ENCODE results near the gene PTPRN2.

The PTPRN2 gene

GRCh38 chr7:158609313-158609974, 21.8 kb upstream of the PTPRN2 start:
- no peak for DNase-seq (ENCODE audit: extremely low read depth, low read depth)
- TF ChIP-seq, protein P1, sequence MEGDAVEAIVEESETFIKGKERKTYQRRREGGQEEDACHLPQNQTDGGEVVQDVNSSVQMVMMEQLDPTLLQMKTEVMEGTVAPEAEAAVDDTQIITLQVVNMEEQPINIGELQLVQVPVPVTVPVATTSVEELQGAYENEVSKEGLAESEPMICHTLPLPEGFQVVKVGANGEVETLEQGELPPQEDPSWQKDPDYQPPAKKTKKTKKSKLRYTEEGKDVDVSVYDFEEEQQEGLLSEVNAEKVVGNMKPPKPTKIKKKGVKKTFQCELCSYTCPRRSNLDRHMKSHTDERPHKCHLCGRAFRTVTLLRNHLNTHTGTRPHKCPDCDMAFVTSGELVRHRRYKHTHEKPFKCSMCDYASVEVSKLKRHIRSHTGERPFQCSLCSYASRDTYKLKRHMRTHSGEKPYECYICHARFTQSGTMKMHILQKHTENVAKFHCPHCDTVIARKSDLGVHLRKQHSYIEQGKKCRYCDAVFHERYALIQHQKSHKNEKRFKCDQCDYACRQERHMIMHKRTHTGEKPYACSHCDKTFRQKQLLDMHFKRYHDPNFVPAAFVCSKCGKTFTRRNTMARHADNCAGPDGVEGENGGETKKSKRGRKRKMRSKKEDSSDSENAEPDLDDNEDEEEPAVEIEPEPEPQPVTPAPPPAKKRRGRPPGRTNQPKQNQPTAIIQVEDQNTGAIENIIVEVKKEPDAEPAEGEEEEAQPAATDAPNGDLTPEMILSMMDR (IDR thresholded peaks at IDR 0.05; ENCODE audit: low read depth, low read length), result no peak

GRCh38 chr7:158607563-158607962, 19.9 kb upstream of the PTPRN2 start:
- no peak for DNase-seq (ENCODE audit: extremely low read depth, low read depth)
- TF ChIP-seq, protein P1 (IDR thresholded peaks at IDR 0.05; ENCODE audit: low read depth, low read length), result no peak

DNA sequence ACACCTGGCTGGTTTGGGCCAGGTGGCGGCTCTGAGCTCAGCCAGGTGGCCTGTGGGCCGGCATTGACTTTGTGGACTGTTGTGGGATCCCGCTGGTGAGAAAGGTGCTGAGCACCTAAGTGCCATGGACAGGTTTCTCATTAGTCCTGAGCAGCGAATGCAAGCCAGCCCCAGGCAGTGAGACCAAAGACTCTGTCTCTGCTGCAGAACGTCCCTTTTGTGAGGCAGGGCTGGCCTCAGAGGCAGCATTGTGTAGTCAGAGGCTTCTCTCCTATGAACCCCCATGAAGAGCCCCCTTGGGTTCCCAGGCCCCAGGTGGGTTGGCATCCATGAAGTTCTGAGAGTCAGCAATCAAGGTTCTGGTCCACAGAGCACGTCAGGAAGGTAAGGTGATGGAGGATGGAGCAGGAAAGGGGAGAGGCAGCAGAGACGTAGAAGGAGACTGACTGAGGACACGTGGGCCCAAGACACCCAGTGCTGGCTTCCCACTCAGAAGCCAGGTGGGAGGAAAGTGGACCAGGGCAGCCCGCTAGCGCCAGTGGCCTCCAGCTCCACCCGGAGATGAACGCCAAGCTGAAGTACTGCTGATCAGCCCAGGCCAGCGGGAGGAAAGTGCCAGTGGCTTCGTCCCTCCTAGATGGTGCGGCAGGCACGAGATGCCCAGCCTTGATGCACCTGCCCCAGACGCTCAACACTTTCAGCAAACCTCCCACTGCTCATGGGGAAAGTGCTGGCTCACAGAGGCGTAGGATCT, 19.2 kb upstream of the PTPRN2 start:
- TF ChIP-seq, protein P1 (IDR thresholded peaks at IDR 0.05; ENCODE audit: low read depth, low read length), result no peak
- DNase-seq (ENCODE audit: extremely low read depth, low read depth), result no peak

DNA sequence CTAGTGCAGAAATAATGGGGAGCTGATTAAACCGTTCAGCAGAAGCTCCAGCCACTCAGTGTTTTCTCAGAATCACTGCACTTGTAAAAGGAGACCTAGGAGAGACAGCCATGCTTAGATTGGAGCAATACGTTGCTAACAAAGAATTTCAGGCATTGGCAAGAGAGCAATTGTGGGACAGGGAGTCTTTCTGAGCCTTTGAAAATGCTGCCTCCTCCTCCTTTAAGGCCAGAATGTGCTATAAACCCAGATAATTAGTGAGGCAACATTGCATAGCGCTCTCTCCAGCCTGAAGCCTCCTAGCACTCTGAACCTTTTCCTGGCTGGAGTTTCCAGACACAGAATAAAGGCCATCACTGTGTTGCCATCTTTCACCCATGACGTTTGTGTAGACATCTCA, 18.5 kb upstream of the PTPRN2 start:
- TF ChIP-seq, protein P1 (IDR thresholded peaks at IDR 0.05; ENCODE audit: low read depth, low read length), result no peak

GRCh38 chr7:158603773-158604755, 16.4 kb upstream of the PTPRN2 start:
- DNase-seq (ENCODE audit: extremely low read depth, low read depth), result no peak
- TF ChIP-seq, protein P1 (IDR thresholded peaks at IDR 0.05; ENCODE audit: low read depth, low read length), result no peak

More for the DNA sequence above, 18.5 kb upstream of the PTPRN2 start:
- no peak for DNase-seq (ENCODE audit: extremely low read depth, low read depth)

DNA sequence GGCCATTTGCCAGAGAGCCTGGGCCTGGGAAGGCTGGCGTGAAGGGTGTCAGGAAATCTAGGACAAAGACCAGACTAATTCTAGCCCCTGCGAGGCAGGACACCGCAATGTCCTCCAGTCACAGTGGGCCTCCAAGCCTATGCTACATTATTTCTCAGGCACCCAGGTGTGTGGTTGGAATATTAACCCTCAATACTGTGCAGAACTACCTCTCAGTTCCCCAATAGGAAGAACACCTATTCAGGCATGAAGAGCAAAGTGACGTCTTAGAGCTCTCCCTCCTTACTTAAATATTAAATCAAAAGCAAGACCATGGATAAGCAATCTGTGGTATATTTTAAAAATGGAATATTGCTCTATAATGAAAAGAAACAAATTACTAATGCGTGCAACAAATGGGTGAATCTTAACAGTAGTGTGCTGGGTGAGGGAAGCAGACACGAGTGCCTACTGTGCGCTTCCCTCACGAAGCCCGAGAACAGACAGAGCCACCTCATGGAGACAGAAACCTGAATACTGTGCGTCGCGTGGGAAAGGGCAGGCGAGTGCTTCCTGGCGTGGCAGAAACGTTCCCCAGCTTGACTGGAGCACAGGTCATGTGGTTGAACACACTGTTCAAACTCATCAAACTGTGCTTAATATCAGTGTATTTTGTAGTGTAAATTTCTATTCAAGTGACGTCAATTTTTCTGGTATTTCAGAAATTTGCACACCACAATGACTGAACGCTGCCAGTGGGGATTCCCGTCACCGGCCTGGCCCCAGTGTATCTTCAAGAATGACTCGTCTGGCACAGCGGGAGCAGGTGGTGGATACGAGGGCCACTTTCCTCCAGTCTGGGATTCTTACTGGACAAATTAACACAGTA, 15.5 kb upstream of the PTPRN2 start:
- TF ChIP-seq, protein P1 (IDR thresholded peaks at IDR 0.05; ENCODE audit: low read depth, low read length), result no peak
- DNase-seq (ENCODE audit: extremely low read depth, low read depth), result no peak

All from AG09319 (cell line).